Fibroblast of pulmonary artery (primary cell): ENCODE measurements around the gene LYST.
"Not testable (repeated sequence)": the region's sequence is repeated elsewhere in the genome, so short reads cannot be mapped to it uniquely, and the experiment has no call there.

Experiments used
- DNase-seq: peaks from one replicate; pipeline ENCODE4 v3.0.0-alpha.2; 2010; ENCODE audit warnings: low read depth
- H3K4me3 ChIP-seq: replicated peaks from 2 replicates; pipeline ENCODE4 v1.5.1; 2011; ENCODE audit warnings: low read depth, mild to moderate bottlenecking, control low read depth, low read length, moderate library complexity
- CTCF ChIP-seq: IDR thresholded peaks from 2 replicates; pipeline ENCODE4 v1.5.1; 2011; ENCODE audit warnings: mild to moderate bottlenecking, control low read depth, low read length, inconsistent platforms; ENCODE audit errors: missing control alignments

The LYST gene

DNA sequence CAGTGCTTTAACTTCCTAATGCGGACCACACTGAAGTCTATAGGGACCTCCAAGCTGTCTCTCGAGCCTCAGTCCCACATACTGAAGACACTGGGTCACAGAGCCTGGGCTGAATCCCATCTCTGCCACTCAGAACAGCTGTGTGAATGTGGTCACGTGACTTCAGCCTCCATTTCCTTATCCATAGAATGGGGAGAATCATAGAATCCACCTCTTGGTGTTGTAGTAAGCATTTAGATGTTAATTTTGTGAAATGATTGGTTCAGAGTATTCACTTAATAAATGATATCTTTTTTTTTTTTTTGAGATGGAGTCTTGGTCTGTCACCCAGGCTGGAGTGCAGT, 41.2 kb upstream of the LYST start:
- TF ChIP-seq CTCF, result no peak
- DNase-seq, result no peak
- H3K4me3 ChIP-seq, result no peak overlapping the region

DNA sequence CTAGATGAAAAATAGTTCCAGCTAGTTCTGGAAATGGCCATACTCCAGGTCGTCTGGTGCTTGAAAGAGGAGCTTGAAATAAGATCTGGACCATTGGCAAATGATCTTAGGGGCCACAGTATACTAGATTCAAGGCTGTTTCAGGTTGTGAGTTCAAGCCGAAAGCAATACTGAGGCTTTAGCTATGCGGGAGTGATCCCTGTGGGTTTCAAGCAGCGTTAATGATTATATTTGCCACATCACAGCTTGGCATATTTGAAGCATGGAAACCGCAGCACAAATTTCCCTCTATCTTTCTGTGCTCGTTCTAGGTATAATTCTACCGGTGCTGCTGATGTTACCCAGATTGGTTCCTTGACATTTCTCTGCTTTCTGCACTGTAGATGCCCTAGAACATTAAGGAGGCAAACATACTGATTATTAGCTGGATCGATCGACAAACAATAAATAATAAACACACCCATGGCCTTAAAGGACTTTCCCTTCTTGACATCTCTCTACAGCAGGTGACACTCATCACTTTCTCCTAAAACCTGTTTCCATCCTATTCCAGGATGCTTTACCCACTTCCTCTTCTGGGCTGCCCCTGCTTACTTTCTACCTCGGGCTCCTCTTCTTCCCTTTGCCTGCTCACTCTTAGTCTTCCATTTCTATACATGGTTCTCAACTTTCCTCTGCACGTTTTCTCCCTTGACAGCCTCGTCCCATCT, 40.6 kb upstream of the LYST start:
- DNase-seq, result no peak
- TF ChIP-seq CTCF, result no peak
- H3K4me3 ChIP-seq, result no peak overlapping the region

- no peak overlapping the region for H3K4me3 ChIP-seq
- TF ChIP-seq CTCF, result no peak
- no peak for DNase-seq
Observed at GRCh38 chr1:235906436-235906835, 39.7 kb upstream of the LYST start.

- not testable (repeated sequence) for DNase-seq, H3K4me3 ChIP-seq
Observed at GRCh38 chr1:235903809-235904208, 37.1 kb upstream of the LYST start.

DNA sequence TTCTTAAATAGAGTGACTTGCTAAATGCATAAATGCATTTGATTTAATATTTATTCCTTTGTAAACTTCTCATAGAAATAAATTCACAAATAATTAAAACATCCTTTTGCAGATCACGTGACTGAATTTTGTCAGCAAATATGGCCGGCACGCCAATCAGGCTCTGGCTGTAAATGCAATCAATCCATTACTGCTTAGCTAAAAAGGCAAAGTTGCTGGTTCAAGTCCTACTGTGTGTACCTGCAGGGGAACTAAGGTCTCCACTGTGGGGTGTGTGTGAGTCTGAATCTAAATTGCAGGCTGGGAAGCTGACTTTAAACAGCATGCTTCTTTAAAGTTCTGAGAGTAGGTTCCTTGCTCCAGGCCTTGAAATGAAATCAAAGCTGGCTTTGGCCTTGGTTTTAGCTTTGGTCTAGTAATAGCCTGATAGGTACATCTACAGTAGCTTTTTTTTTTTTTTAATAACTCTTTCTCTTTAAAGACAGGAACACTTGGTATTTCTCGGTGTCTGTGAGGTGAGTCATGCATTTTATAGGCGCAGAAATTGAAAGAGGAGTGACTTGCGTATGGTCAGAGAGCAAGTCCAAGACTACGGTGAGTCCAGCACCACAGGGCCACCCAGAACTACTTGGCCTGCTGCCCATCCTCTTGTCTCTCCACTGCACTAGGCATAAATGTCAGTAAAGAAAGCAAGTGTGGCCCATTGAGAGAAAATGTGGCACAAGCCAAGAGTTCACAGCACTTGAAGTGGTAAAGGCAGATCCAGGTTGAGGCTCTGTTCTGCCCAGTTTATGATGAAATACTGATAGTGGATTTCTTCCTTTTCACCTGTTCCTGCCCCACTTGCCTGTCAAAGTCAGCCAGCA, 36.2 kb upstream of the LYST start:
- TF ChIP-seq CTCF, result no peak
- DNase-seq, result peak; percentile 79
- no peak overlapping the region for H3K4me3 ChIP-seq

- DNase-seq, result peak; percentile 31
- TF ChIP-seq CTCF, result no peak
- H3K4me3 ChIP-seq, result no peak overlapping the region
Observed at GRCh38 chr1:235901461-235901860, 34.8 kb upstream of the LYST start.

DNA sequence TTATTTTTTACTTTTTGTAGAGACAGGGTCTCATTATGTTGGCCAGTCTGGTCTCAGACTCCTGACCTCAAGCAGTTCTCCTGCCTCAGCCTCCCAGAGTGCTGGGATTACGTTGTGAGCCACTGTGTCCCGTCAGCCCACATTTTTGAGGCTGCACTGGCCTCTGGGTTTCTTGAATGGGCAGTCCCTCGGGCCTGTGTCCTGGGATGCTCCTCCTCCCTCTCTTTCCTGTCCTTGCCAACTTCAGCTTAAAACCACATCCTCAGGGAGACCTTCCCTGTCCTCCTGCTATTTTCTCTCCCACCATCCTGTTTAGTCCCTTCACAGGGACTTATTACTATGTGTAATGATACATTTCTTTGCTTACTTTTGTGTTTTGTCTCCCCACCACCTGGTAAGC, 31.4 kb upstream of the LYST start:
- no peak for TF ChIP-seq CTCF
- peak; percentile 39 for DNase-seq
- H3K4me3 ChIP-seq, result no peak overlapping the region
